SK-N-SH (cell line): ENCODE measurements around the gene SHISA8. TPM values are rescaled to one million over a fixed set of nuclear protein-coding genes. Genes with fewer than 3 reads are reported as not detected.

Experiments
- CTCF ChIA-PET: fragments of 300-600, 350-600 bp; formaldehyde crosslinking; extraction: SDS; loops from one replicate; lab custom pipeline; 2021; lab: Yijun Ruan, JAX
- POLR2A ChIA-PET: fragments of 350-600 bp; sonication (Branson Sonifier 250); formaldehyde crosslinking; extraction: SDS; loops from one replicate; lab custom pipeline; 2020; ENCODE audit warnings: antibody characterized with exemption, inconsistent platforms; lab: Yijun Ruan, JAX
- DNase-seq: peaks from one replicate; pipeline ENCODE4 v3.0.0; 2012
- H2AFZ ChIP-seq: fragments of 200-600 bp; sonication (generic); 2 replicates; pipeline ENCODE4 v1.8.1; 2016; ENCODE audit warnings: antibody characterized with exemption, mild to moderate bottlenecking, low read depth
- H3F3A ChIP-seq: fragments of 200-600 bp; sonication (generic); replicated peaks from 2 replicates; pipeline ENCODE3; 2016; ENCODE audit warnings: antibody characterized with exemption, mild to moderate bottlenecking; ENCODE audit not compliant: insufficient read depth
- H3K27ac ChIP-seq, 2 experiments: fragments of 200-500 bp in 1 of 2; fragments of 200-600 bp in 1 of 2; sonication (Bioruptor generic) in 1 of 2; sonication (generic), shearing (Covaris generic) in 1 of 2; 2 replicates each; pipeline versions ENCODE4 v1.5.1 to v1.6.1; 2014 to 2016; ENCODE audit warnings: low read depth in 2 of 2, inconsistent platforms in 1 of 2, low read length in 1 of 2, mild to moderate bottlenecking in 1 of 2, mixed read lengths in 1 of 2
- H3K27me3 ChIP-seq: fragments of 200-600 bp; sonication (generic), shearing (Covaris generic); 2 replicates; pipeline ENCODE4 v1.6.1; 2016; ENCODE audit warnings: mixed run types; ENCODE audit not compliant: insufficient read depth
- H3K36me3 ChIP-seq, 2 experiments: fragments of 200-500 bp in 1 of 2; fragments of 200-600 bp in 1 of 2; sonication (Bioruptor generic) in 1 of 2; sonication (generic) in 1 of 2; replicated peaks in 1 of 2; 2 replicates each; pipeline versions ENCODE3 to v1.5.1; 2014 to 2016; ENCODE audit warnings: low read length in 1 of 2, mild to moderate bottlenecking in 1 of 2; ENCODE audit not compliant: insufficient read depth in 2 of 2, control insufficient read depth in 1 of 2
- H3K4me1 ChIP-seq, 2 experiments: fragments of 200-500 bp in 1 of 2; fragments of 200-600 bp in 1 of 2; sonication (Bioruptor generic) in 1 of 2; sonication (generic), shearing (Covaris generic) in 1 of 2; 2 replicates each; pipeline versions ENCODE4 v1.5.1 to v1.6.1; 2014 to 2016; ENCODE audit warnings: low read depth in 1 of 2, low read length in 1 of 2, mixed run types in 1 of 2; ENCODE audit not compliant: insufficient read depth in 2 of 2, control insufficient read depth in 1 of 2
- H3K4me2 ChIP-seq: fragments of 200-600 bp; sonication (generic), shearing (Covaris generic); 2 replicates; pipeline ENCODE4 v1.6.1; 2017; ENCODE audit warnings: mixed run types
- H3K4me3 ChIP-seq, 2 experiments: fragments of 200-500 bp in 1 of 2; fragments of 200-600 bp in 1 of 2; sonication (Bioruptor generic) in 1 of 2; sonication (generic), shearing (Covaris generic) in 1 of 2; 2 replicates each; pipeline versions ENCODE4 v1.5.1 to v1.8.1; 2014 to 2016; ENCODE audit warnings: low read depth in 2 of 2, inconsistent platforms in 1 of 2, low read length in 1 of 2, mild to moderate bottlenecking in 1 of 2, mixed read lengths in 1 of 2, moderate library complexity in 1 of 2
- H3K79me2 ChIP-seq: fragments of 200-600 bp; sonication (generic); 2 replicates; pipeline ENCODE4 v1.8.1; 2017; ENCODE audit warnings: mild to moderate bottlenecking; ENCODE audit not compliant: insufficient read depth
- H3K9ac ChIP-seq: fragments of 200-600 bp; sonication (generic); 2 replicates; pipeline ENCODE4 v1.6.1; 2017; ENCODE audit warnings: mixed run types
- H3K9me2 ChIP-seq: fragments of 200-600 bp; sonication (generic); 2 replicates; pipeline ENCODE4 v1.6.1; 2017; ENCODE audit warnings: mixed run types
- H3K9me3 ChIP-seq: fragments of 200-600 bp; sonication (generic); 2 replicates; pipeline ENCODE4 v1.6.1; 2017; ENCODE audit warnings: mixed run types, mild to moderate bottlenecking, moderate library complexity
- H4K20me1 ChIP-seq: fragments of 200-600 bp; sonication (generic); 2 replicates; pipeline ENCODE4 v1.6.1; 2017; ENCODE audit warnings: mild to moderate bottlenecking, mixed run types; ENCODE audit not compliant: insufficient read depth
- ELF1 ChIP-seq: IDR thresholded peaks from 2 replicates; pipeline ENCODE4 v1.4.0; 2012
- EP300 ChIP-seq, 2 experiments: IDR thresholded peaks; 2 replicates each; pipeline versions ENCODE4 v1.4.0 to v1.6.1; 2012; ENCODE audit warnings: borderline replicate concordance in 1 of 2, low read depth in 1 of 2, low read length in 1 of 2
- FOSL2 ChIP-seq: IDR thresholded peaks from 2 replicates; pipeline ENCODE4 v1.4.0; 2012; ENCODE audit warnings: low read depth, mild to moderate bottlenecking, moderate library complexity, borderline replicate concordance
- GABPA ChIP-seq: IDR thresholded peaks from 2 replicates; pipeline ENCODE4 v1.4.0; 2012; ENCODE audit warnings: low read depth, mild to moderate bottlenecking
- MEF2A ChIP-seq: IDR thresholded peaks from 2 replicates; pipeline ENCODE4 v1.4.0; 2012; ENCODE audit warnings: low read depth, borderline replicate concordance
- NFIC ChIP-seq: IDR thresholded peaks from 2 replicates; pipeline ENCODE4 v1.4.0; 2012; ENCODE audit warnings: borderline replicate concordance
- POLR2AphosphoS5 ChIP-seq: IDR thresholded peaks from 2 replicates; pipeline ENCODE4 v1.6.1; 2012; ENCODE audit warnings: low read depth, low read length
- RXRA ChIP-seq: IDR thresholded peaks from 2 replicates; pipeline ENCODE4 v1.4.0; 2012; ENCODE audit warnings: low read depth, mild to moderate bottlenecking, borderline replicate concordance
- SIN3A ChIP-seq: IDR thresholded peaks from 2 replicates; pipeline ENCODE4 v1.6.1; 2012; ENCODE audit warnings: low read depth, mild to moderate bottlenecking, low read length, moderate library complexity, borderline replicate concordance
- SMC3 ChIP-seq: IDR thresholded peaks from 2 replicates; pipeline ENCODE4 v1.6.1; 2012; ENCODE audit warnings: low read depth, low read length, improper control_type of control experiment
- USF2 ChIP-seq: fragments of 150-350 bp; IDR thresholded peaks from 2 replicates; pipeline ENCODE4 v1.6.1; 2017; ENCODE audit warnings: antibody characterized with exemption, low read length, low read depth, borderline replicate concordance
- WGBS: methylation state at CpG from one replicate; pipeline ENCODE4 v1.1.6; 2017; ENCODE audit warnings: low lambda C conversion rate; 5-methylcytosine and 5-hydroxymethylcytosine counted together
- polyA plus RNA-seq, 3 experiments: library from polyadenylated mRNA; depleted of rRNA; stranded (reverse); fragments of >200 nt; gene quantifications; 2 replicates each; pipeline ENCODE4 v1.2.3, GENCODE V29; 2012
- TF ChIP-seq, protein P1 (sequence below): IDR thresholded peaks from 2 replicates; pipeline ENCODE4 v1.4.0; 2012; ENCODE audit warnings: low read depth, borderline replicate concordance
- TF ChIP-seq, protein P2 (sequence below): IDR thresholded peaks from 2 replicates; pipeline ENCODE4 v1.4.0; 2012; ENCODE audit warnings: low read depth, borderline replicate concordance
- TF ChIP-seq, protein P3 (sequence below): IDR thresholded peaks from 2 replicates; pipeline ENCODE4; 2012

SHISA8 gene
- polyA plus RNA-seq, 1 of the 3 experiments (the other 2 are of a cell fraction), result not detected

- no peak overlapping the region for H3K9ac ChIP-seq
Observed at GRCh38 chr22:41891407-41891806, 23.5 kb downstream of the SHISA8 start.

DNA sequence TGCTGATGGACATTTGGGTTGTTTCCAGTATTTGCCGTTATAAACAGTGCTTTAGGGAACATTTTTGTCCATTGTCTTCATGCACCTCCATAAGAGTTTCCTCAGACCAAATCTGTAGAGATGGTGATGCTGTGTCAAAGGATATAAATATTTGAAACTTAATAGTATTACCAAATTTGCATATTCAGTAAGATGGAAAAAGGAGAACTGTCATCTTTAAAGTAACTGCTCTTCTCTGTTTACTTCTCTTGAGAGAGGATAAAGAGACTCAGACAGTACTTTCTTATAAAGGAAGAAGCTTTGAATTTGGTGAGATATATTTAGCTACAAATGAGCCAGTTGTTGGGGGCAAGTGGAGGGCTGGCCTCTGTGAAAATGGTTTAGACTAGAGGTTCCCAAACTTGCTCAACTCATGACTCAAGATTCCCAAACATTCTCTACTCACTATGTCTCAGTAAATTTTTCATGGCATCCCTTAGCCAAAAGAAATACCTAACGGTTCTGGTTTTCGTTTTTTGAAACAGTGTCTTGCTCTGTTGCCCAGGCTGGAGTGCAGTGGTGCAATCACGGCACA is 26.2 kb downstream of the SHISA8 start:
- H3K9me3 ChIP-seq, result no peaks in the 10 kb centered on the region
- no peaks in the 10 kb centered on the region for H3K4me1 ChIP-seq
- no peak overlapping the region for H2AFZ ChIP-seq
- no peak overlapping the region for H3K4me2 ChIP-seq
- H3K79me2 ChIP-seq, result no peaks in the 10 kb centered on the region
- no peak overlapping the region for H3K4me3 ChIP-seq
- H3K9me2 ChIP-seq, result no peaks in the 10 kb centered on the region
- no peak overlapping the region for H3K27ac ChIP-seq
- CTCF ChIA-PET, result no interaction called here
- WGBS, result 94% methylated on average over 4 of the region's 4 CpGs
- no peaks in the 10 kb centered on the region for H3F3A ChIP-seq
- no peak for DNase-seq
- H3K27me3 ChIP-seq, result no peaks in the 10 kb centered on the region
- H3K9ac ChIP-seq, result no peak overlapping the region
- POLR2A ChIA-PET, result no interaction called here
- H4K20me1 ChIP-seq, result no peaks in the 10 kb centered on the region
- peaks cover 0 to 7% of the 10 kb centered on the region in 2 experiments for H3K36me3 ChIP-seq
- TF ChIP-seq ELF1 (no peak), POLR2AphosphoS5 (no peak), USF2 (no peak), NFIC (no peak), MEF2A (no peak), FOSL2 (no peak), EP300 (IDR thresholded peaks at IDR 0.05; ENCODE audit: borderline replicate concordance in 1 of 2, low read depth in 1 of 2, low read length in 1 of 2) (no peak), SIN3A (no peak), GABPA (no peak), RXRA (no peak)
- TF ChIP-seq, protein P1, sequence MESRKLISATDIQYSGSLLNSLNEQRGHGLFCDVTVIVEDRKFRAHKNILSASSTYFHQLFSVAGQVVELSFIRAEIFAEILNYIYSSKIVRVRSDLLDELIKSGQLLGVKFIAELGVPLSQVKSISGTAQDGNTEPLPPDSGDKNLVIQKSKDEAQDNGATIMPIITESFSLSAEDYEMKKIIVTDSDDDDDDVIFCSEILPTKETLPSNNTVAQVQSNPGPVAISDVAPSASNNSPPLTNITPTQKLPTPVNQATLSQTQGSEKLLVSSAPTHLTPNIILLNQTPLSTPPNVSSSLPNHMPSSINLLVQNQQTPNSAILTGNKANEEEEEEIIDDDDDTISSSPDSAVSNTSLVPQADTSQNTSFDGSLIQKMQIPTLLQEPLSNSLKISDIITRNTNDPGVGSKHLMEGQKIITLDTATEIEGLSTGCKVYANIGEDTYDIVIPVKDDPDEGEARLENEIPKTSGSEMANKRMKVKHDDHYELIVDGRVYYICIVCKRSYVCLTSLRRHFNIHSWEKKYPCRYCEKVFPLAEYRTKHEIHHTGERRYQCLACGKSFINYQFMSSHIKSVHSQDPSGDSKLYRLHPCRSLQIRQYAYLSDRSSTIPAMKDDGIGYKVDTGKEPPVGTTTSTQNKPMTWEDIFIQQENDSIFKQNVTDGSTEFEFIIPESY, result no peak
- TF ChIP-seq, protein P2, sequence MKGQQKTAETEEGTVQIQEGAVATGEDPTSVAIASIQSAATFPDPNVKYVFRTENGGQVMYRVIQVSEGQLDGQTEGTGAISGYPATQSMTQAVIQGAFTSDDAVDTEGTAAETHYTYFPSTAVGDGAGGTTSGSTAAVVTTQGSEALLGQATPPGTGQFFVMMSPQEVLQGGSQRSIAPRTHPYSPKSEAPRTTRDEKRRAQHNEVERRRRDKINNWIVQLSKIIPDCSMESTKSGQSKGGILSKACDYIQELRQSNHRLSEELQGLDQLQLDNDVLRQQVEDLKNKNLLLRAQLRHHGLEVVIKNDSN, result no peak

More at GRCh38 chr22:41891407-41891806, 23.5 kb downstream of the SHISA8 start:
- no peak for TF ChIP-seq NFIC
- TF ChIP-seq, protein P3, sequence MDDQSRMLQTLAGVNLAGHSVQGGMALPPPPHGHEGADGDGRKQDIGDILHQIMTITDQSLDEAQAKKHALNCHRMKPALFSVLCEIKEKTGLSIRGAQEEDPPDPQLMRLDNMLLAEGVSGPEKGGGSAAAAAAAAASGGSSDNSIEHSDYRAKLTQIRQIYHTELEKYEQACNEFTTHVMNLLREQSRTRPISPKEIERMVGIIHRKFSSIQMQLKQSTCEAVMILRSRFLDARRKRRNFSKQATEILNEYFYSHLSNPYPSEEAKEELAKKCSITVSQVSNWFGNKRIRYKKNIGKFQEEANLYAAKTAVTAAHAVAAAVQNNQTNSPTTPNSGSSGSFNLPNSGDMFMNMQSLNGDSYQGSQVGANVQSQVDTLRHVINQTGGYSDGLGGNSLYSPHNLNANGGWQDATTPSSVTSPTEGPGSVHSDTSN, result no peak
- no peak for TF ChIP-seq SMC3
- no peak for TF ChIP-seq EP300 (IDR thresholded peaks at IDR 0.05; ENCODE audit: borderline replicate concordance in 1 of 2, low read depth in 1 of 2, low read length in 1 of 2)
- TF ChIP-seq, protein P1, result no peak
- Histone ChIP-seq H3K4me3 (no peak overlapping the region), H3F3A (no peaks in the 10 kb centered on the region), H3K9me3 (no peaks in the 10 kb centered on the region), H3K9me2 (no peaks in the 10 kb centered on the region), H3K27ac (no peak overlapping the region), H3K27me3 (no peaks in the 10 kb centered on the region), H3K36me3 (no peaks in the 10 kb centered on the region), H3K79me2 (no peaks in the 10 kb centered on the region), H3K4me2 (no peak overlapping the region), H3K4me1 (no peaks in the 10 kb centered on the region), H2AFZ (no peak overlapping the region), H4K20me1 (no peaks in the 10 kb centered on the region)
- ChIA-PET CTCF (no interaction called here), POLR2A (no interaction called here)
- DNase-seq, result no peak
- WGBS, result 93% methylated on average over 9 of the region's 9 CpGs
